Gastroesophageal sphincter (tissue), 4 donors: ENCODE measurements around the gene TENM3. TPM values are rescaled to one million over a fixed set of nuclear protein-coding genes. Genes with fewer than 3 reads are reported as not detected.

Source experiments
- ATAC-seq: fragments of 150-250 bp; one replicate; pipeline ENCODE4 v1.9.1; 2016; ENCODE audit warnings: mild to moderate bottlenecking, moderate library complexity
- H3K27ac ChIP-seq, 4 donors: fragments of 200-600 bp; sonication (generic) in 3 of 4; 1 replicate in 3 of 4; 2 replicates in 1 of 4; pipeline ENCODE4 v1.5.1; 2016 to 2019
- H3K27me3 ChIP-seq: fragments of 200-600 bp; sonication (generic); one replicate; pipeline ENCODE4 v1.5.1; 2019
- H3K36me3 ChIP-seq, 2 donors: fragments of 200-600 bp; sonication (generic); one replicate each; pipeline ENCODE4 v1.5.1; 2019; ENCODE audit warnings: control low read depth in 1 of 2
- H3K4me1 ChIP-seq, 3 donors: fragments of 200-600 bp; sonication (generic); 1 replicate in 2 of 3; 2 replicates in 1 of 3; pipeline ENCODE4 v1.5.1; 2016 to 2019; ENCODE audit warnings: control low read depth in 2 of 3
- H3K4me3 ChIP-seq, 2 donors: fragments of 200-600 bp; sonication (generic); one replicate each; pipeline ENCODE4 v1.5.1; 2019; ENCODE audit warnings: mild to moderate bottlenecking in 1 of 2, moderate library complexity in 1 of 2
- H3K9me3 ChIP-seq, 3 donors: fragments of 200-600 bp; sonication (generic); one replicate each; pipeline ENCODE4 v1.5.1; 2017 to 2019; ENCODE audit warnings: control low read depth in 2 of 3
- CTCF ChIP-seq, 4 experiments: fragments of 200-600 bp in 2 of 4; fragments of 450-650 bp in 2 of 4; sonication (generic) in 1 of 4; IDR thresholded peaks; one replicate each; pipeline ENCODE4 v1.5.1; 2017 to 2019; ENCODE audit warnings: antibody characterized with exemption in 4 of 4, mild to moderate bottlenecking in 2 of 4, moderate library complexity in 2 of 4
- EP300 ChIP-seq: sonication (generic); formaldehyde crosslinking; IDR thresholded peaks from one replicate; pipeline ENCODE4 v1.6.1; 2017; ENCODE audit warnings: antibody characterized with exemption, mild to moderate bottlenecking
- POLR2A ChIP-seq, 2 donors: fragments of 450-650 bp; IDR thresholded peaks; one replicate each; pipeline ENCODE4 v1.6.1; 2017; ENCODE audit warnings: antibody characterized with exemption in 2 of 2, mild to moderate bottlenecking in 2 of 2, moderate library complexity in 1 of 2
- POLR2AphosphoS5 ChIP-seq: sonication (generic); formaldehyde crosslinking; IDR thresholded peaks from one replicate; pipeline ENCODE4 v1.6.1; 2017; ENCODE audit warnings: antibody characterized with exemption
- WGBS, 2 donors: methylation state at CpG; one replicate each; pipeline ENCODE4 v1.1.5; 2018; ENCODE audit warnings: low coverage in 1 of 2; 5-methylcytosine and 5-hydroxymethylcytosine counted together
- total RNA-seq, 4 donors: library from RNA; depleted of rRNA; stranded (reverse); fragments of >200 nt; gene quantifications; one replicate each; pipeline ENCODE4 v1.1.0, GENCODE V29; 2016

The TENM3 gene
- total RNA-seq, 4 donors from 2014 or later = 8.2 to 39.9 (median 15.8) TPM

- no peaks in the 10 kb centered on the region for H3K4me1 ChIP-seq
- TF ChIP-seq CTCF (IDR thresholded peaks at IDR 0.05) (no peak), POLR2A (IDR thresholded peaks at IDR 0.05) (no peak), EP300 (no peak), POLR2AphosphoS5 (no peak)
- H3K27ac ChIP-seq = no peak overlapping the region
- WGBS, 2 donors = 67 to 72% methylated on average over 5 to 7 of the region's 7 CpGs
- H3K36me3 ChIP-seq = no peaks in the 10 kb centered on the region
- H3K9me3 ChIP-seq = no peaks in the 10 kb centered on the region
- H3K4me3 ChIP-seq = no peak overlapping the region
- no peak for ATAC-seq
- H3K27me3 ChIP-seq = no peaks in the 10 kb centered on the region
Measured at GRCh38 chr4:182420189-182420588, 177.0 kb downstream of the TENM3 start.

GRCh38 chr4:182421753-182422152 lies 178.6 kb downstream of the TENM3 start:
- Histone ChIP-seq H3K36me3 (no peaks in the 10 kb centered on the region), H3K4me1 (no peaks in the 10 kb centered on the region), H3K9me3 (no peaks in the 10 kb centered on the region), H3K27me3 (no peaks in the 10 kb centered on the region), H3K4me3 (no peak overlapping the region), H3K27ac (no peak overlapping the region)
- no peak for TF ChIP-seq CTCF (IDR thresholded peaks at IDR 0.05)
- no peak for TF ChIP-seq EP300
- no peak for TF ChIP-seq POLR2A (IDR thresholded peaks at IDR 0.05)
- no peak for TF ChIP-seq POLR2AphosphoS5
- ATAC-seq = no peak
- 41 to 70% methylated on average over 5 of the region's 5 CpGs for WGBS, 2 donors

GRCh38 chr4:182425302-182425701 lies 182.1 kb downstream of the TENM3 start:
- no peaks in the 10 kb centered on the region for H3K4me1 ChIP-seq
- 27 to 80% methylated on average over 1 to 2 of the region's 2 CpGs for WGBS, 2 donors
- ATAC-seq = no peak
- no peak overlapping the region for H3K27ac ChIP-seq
- H3K36me3 ChIP-seq = no peaks in the 10 kb centered on the region
- no peaks in the 10 kb centered on the region for H3K27me3 ChIP-seq
- TF ChIP-seq CTCF (IDR thresholded peaks at IDR 0.05) (no peak), EP300 (no peak), POLR2AphosphoS5 (no peak), POLR2A (IDR thresholded peaks at IDR 0.05) (no peak)
- no peak overlapping the region for H3K4me3 ChIP-seq
- no peaks in the 10 kb centered on the region for H3K9me3 ChIP-seq

GRCh38 chr4:182426901-182427300 lies 183.7 kb downstream of the TENM3 start:
- ATAC-seq = no peak
- TF ChIP-seq POLR2AphosphoS5 (no peak), EP300 (no peak), CTCF (IDR thresholded peaks at IDR 0.05) (no peak), POLR2A (IDR thresholded peaks at IDR 0.05) (no peak)
- Histone ChIP-seq H3K4me1 (no peaks in the 10 kb centered on the region), H3K27ac (no peak overlapping the region), H3K36me3 (no peaks in the 10 kb centered on the region), H3K9me3 (no peaks in the 10 kb centered on the region), H3K27me3 (no peaks in the 10 kb centered on the region), H3K4me3 (no peak overlapping the region)
- 30 to 67% methylated on average over 1 of the region's 1 CpG for WGBS, 2 donors

GRCh38 chr4:182427554-182427953 lies 184.4 kb downstream of the TENM3 start:
- Histone ChIP-seq H3K36me3 (no peaks in the 10 kb centered on the region), H3K27me3 (no peaks in the 10 kb centered on the region), H3K27ac (no peak overlapping the region), H3K4me1 (no peaks in the 10 kb centered on the region), H3K9me3 (no peaks in the 10 kb centered on the region), H3K4me3 (no peak overlapping the region)
- TF ChIP-seq POLR2A (IDR thresholded peaks at IDR 0.05) = no peak
- no peak for TF ChIP-seq CTCF (IDR thresholded peaks at IDR 0.05)
- no peak for TF ChIP-seq EP300
- no peak for TF ChIP-seq POLR2AphosphoS5
- WGBS, 2 donors = 61 to 79% methylated on average over 2 of the region's 2 CpGs
- ATAC-seq = no peak
